B cell (primary cell): ENCODE data around the gene ABCG1. TPM values are rescaled to one million over a fixed set of nuclear protein-coding genes. Genes with fewer than 3 reads are reported as not detected.

Experiments
- ATAC-seq: fragments of 200-7000 bp; cut with Tn5 transposase; one replicate; pipeline ENCODE4 v1.10.0; 2021; ENCODE audit warnings: low read depth, mild to moderate bottlenecking, moderate number of reproducible peaks, moderate library complexity
- CTCF ChIA-PET: fragments of 350-600 bp; sonication (Branson Sonifier 250); formaldehyde crosslinking; loops from one replicate; lab custom pipeline; 2021; ENCODE audit warnings: antibody characterized with exemption, inconsistent platforms; lab: Charles Lee
- POLR2A ChIA-PET: fragments of 350-600 bp; sonication (Branson Sonifier 250); formaldehyde crosslinking; loops from one replicate; lab custom pipeline; 2021; ENCODE audit warnings: antibody characterized with exemption; lab: Charles Lee
- DNase-seq: peaks from one replicate; pipeline ENCODE4 v3.0.0; 2013
- H2AFZ ChIP-seq: 2 replicates; pipeline ENCODE4 v1.6.1; 2012; ENCODE audit warnings: mild to moderate bottlenecking, low read depth, low read length; ENCODE audit not compliant: insufficient read depth, poor library complexity, severe bottlenecking
- H3K27ac ChIP-seq, 2 donors: 1 replicate in 1 of 2; 2 replicates in 1 of 2; pipeline ENCODE4 v1.5.1; 2012 to 2013; ENCODE audit warnings: low read length in 2 of 2, mild to moderate bottlenecking in 2 of 2, moderate library complexity in 1 of 2
- H3K27me3 ChIP-seq, 4 experiments: fragments of 200-600 bp in 1 of 4; sonication (generic) in 1 of 4; replicated peaks in 1 of 4; 1 replicate in 2 of 4; 2 replicates in 2 of 4; pipeline versions ENCODE4 v1.6.1 to v1.7.0; 2013 to 2016; ENCODE audit warnings: low read length in 3 of 4, mild to moderate bottlenecking in 2 of 4, mixed read lengths in 1 of 4, moderate library complexity in 1 of 4; ENCODE audit not compliant: insufficient read depth in 4 of 4, control insufficient read depth in 3 of 4; ENCODE audit errors: control extremely low read depth in 1 of 4
- H3K36me3 ChIP-seq, 2 experiments: replicated peaks in 1 of 2; 1 replicate in 1 of 2; 2 replicates in 1 of 2; pipeline versions ENCODE4 v1.6.1 to v1.7.1; 2013; ENCODE audit warnings: low read length in 1 of 2; ENCODE audit not compliant: insufficient read depth in 2 of 2, control insufficient read depth in 1 of 2; ENCODE audit errors: control extremely low read depth in 1 of 2, extremely low read depth in 1 of 2
- H3K4me1 ChIP-seq, 2 donors: fragments of 200-600 bp in 1 of 2; sonication (generic) in 1 of 2; 1 replicate in 1 of 2; 2 replicates in 1 of 2; pipeline versions ENCODE4 v1.5.1 to v1.6.1; 2013 to 2017; ENCODE audit warnings: low read length in 2 of 2; ENCODE audit not compliant: control insufficient read depth in 2 of 2, insufficient read depth in 2 of 2
- H3K4me2 ChIP-seq: replicated peaks from 2 replicates; pipeline ENCODE3; 2012; ENCODE audit warnings: mild to moderate bottlenecking, low read depth, low read length; ENCODE audit not compliant: poor library complexity, severe bottlenecking
- H3K4me3 ChIP-seq, 5 experiments: fragments of 200-600 bp in 1 of 5; sonication (generic) in 1 of 5; 1 replicate in 3 of 5; 2 replicates in 2 of 5; pipeline versions ENCODE4 v1.5.1 to v1.7.0; 2011 to 2016; ENCODE audit warnings: low read length in 4 of 5, mild to moderate bottlenecking in 4 of 5, low read depth in 2 of 5, control low read depth in 1 of 5, moderate library complexity in 1 of 5; ENCODE audit not compliant: insufficient read depth in 1 of 5; ENCODE audit errors: control extremely low read depth in 1 of 5, extremely low read depth in 1 of 5
- H3K79me2 ChIP-seq: fragments of 200-600 bp; sonication (generic); one replicate; pipeline ENCODE4 v1.6.0; 2016; ENCODE audit warnings: low read length; ENCODE audit not compliant: control insufficient read depth, insufficient read depth
- H3K9ac ChIP-seq: fragments of 200-600 bp; sonication (generic); 2 replicates; pipeline ENCODE4 v1.6.1; 2017; ENCODE audit warnings: mild to moderate bottlenecking, low read length, moderate library complexity
- H3K9me3 ChIP-seq, 3 donors: one replicate each; pipeline versions ENCODE4 v1.6.1 to v1.7.1; 2013; ENCODE audit warnings: low read length in 2 of 3; ENCODE audit not compliant: control insufficient read depth in 2 of 3, insufficient read depth in 1 of 3; ENCODE audit errors: control extremely low read depth in 1 of 3
- H4K20me1 ChIP-seq: 2 replicates; pipeline ENCODE4 v1.6.0; 2012; ENCODE audit warnings: mild to moderate bottlenecking, low read length; ENCODE audit not compliant: insufficient read depth, control insufficient read depth, poor library complexity, severe bottlenecking
- H3K27ac Mint-ChIP-seq: one replicate; pipeline ENCODE4 v1.8.0; 2021; ENCODE audit warnings: mixed read lengths
- H3K27me3 Mint-ChIP-seq: one replicate; pipeline ENCODE4 v1.8.0; 2021; ENCODE audit warnings: mixed read lengths
- H3K4me1 Mint-ChIP-seq: one replicate; pipeline ENCODE4 v1.8.0; 2021; ENCODE audit warnings: mixed read lengths
- H3K4me3 Mint-ChIP-seq: one replicate; pipeline ENCODE4 v1.8.0; 2021; ENCODE audit warnings: mixed read lengths
- H3K9me3 Mint-ChIP-seq: one replicate; pipeline ENCODE4 v1.8.0; 2022; ENCODE audit warnings: mixed read lengths; ENCODE audit not compliant: insufficient read depth
- CTCF ChIP-seq: fragments of 200-600 bp; IDR thresholded peaks from one replicate; pipeline ENCODE4 v1.8.0; 2022; ENCODE audit warnings: antibody characterized with exemption, mild to moderate bottlenecking
- EZH2 ChIP-seq: IDR thresholded peaks from 2 replicates; pipeline ENCODE4 v1.6.1; 2012; ENCODE audit warnings: borderline replicate concordance, low read depth, mild to moderate bottlenecking, moderate library complexity, low read length; ENCODE audit not compliant: insufficient read depth, poor library complexity, severe bottlenecking
- WGBS: methylation state at CpG from one replicate; pipeline ENCODE4 v1.1.5; 2013; ENCODE audit warnings: missing lambda C conversion rate; ENCODE audit not compliant: insufficient coverage; 5-methylcytosine and 5-hydroxymethylcytosine counted together
- intact Hi-C: fragments of 100-400 bp; cut with micrococcal nuclease; formaldehyde crosslinking; loops from one replicate; pipeline ENCODE4 v1.10.0; 2022
- polyA plus RNA-seq: library from polyadenylated mRNA; depleted of rRNA; stranded (reverse); fragments of >200 nt; gene quantifications from 2 replicates; pipeline ENCODE4 v1.2.3, GENCODE V29; 2012
- total RNA-seq, 2 donors: library from RNA; stranded (reverse); fragments of 120-200 nt in 1 of 2; gene quantifications; 1 replicate in 1 of 2; 2 replicates in 1 of 2; pipeline versions ENCODE4 v1.2.3 to v1.2.4, GENCODE V29; 2013 to 2022

The ABCG1 gene
- total and polyA plus RNA-seq, 2 donors (not counting 1 experiment from before 2014, with no cell fraction given) = 8.7 to 27.5 TPM

GRCh38 chr21:42282021-42282420, 63.1 kb downstream of the ABCG1 start:
- H3K4me3 ChIP-seq = no peak overlapping the region
- intact Hi-C loops = no loop called here
- H2AFZ ChIP-seq = no peak overlapping the region
- H3K27ac ChIP-seq = no peak overlapping the region
- H3K36me3 ChIP-seq = peaks cover 1 to 60% of the 10 kb centered on the region in 2 experiments
- TF ChIP-seq EZH2 (no peak), CTCF (no peak)
- no peak overlapping the region for H3K27ac Mint-ChIP-seq
- H3K9me3 Mint-ChIP-seq = no peaks in the 10 kb centered on the region
- no peak overlapping the region for H3K4me2 ChIP-seq
- WGBS = 95% methylated on average over 18 of the region's 18 CpGs
- peaks cover 20% of the 10 kb centered on the region for H3K4me1 Mint-ChIP-seq
- H3K4me3 Mint-ChIP-seq = no peak overlapping the region
- ChIA-PET CTCF (interaction anchor here (0.6 kb wide), 1 partner anchor 32 kb away, joined by 3 read pairs; no protein-coding TSS in a partner anchor), POLR2A (no interaction called here)
- ATAC-seq (no peak), DNase-seq (no peak)
- no peak overlapping the region for H3K9ac ChIP-seq
- H4K20me1 ChIP-seq = peaks cover 14% of the 10 kb centered on the region
- no peaks in the 10 kb centered on the region for H3K9me3 ChIP-seq
- H3K27me3 Mint-ChIP-seq = no peaks in the 10 kb centered on the region
- H3K79me2 ChIP-seq = no peaks in the 10 kb centered on the region
- H3K4me1 ChIP-seq = peaks cover 15 to 22% of the 10 kb centered on the region in 2 donors
- no peaks in the 10 kb centered on the region for H3K27me3 ChIP-seq

GRCh38 chr21:42282715-42283114, 63.8 kb downstream of the ABCG1 start:
- no peak overlapping the region for H3K4me3 Mint-ChIP-seq
- DNase-seq = no peak

More at GRCh38 chr21:42282715-42283114, 63.8 kb downstream of the ABCG1 start:
- no peak for ATAC-seq
- no peak overlapping the region for H3K27ac ChIP-seq
- peaks cover 11% of the 10 kb centered on the region for H4K20me1 ChIP-seq
- no peaks in the 10 kb centered on the region for H3K79me2 ChIP-seq
- no peaks in the 10 kb centered on the region for H3K9me3 ChIP-seq
- H2AFZ ChIP-seq = no peak overlapping the region
- H3K4me1 ChIP-seq = peaks cover 15 to 22% of the 10 kb centered on the region in 2 donors
- intact Hi-C loops = no loop called here
- WGBS = 98% methylated on average over 12 of the region's 12 CpGs
- H3K9ac ChIP-seq = no peak overlapping the region
- Mint-ChIP-seq H3K27me3 (no peaks in the 10 kb centered on the region), H3K27ac (no peak overlapping the region), H3K9me3 (no peaks in the 10 kb centered on the region), H3K4me1 (peaks cover 20% of the 10 kb centered on the region)
- no peak overlapping the region for H3K4me3 ChIP-seq
- no peaks in the 10 kb centered on the region for H3K27me3 ChIP-seq
- H3K36me3 ChIP-seq = peaks cover 1 to 63% of the 10 kb centered on the region in 2 experiments
- ChIA-PET CTCF (no interaction called here), POLR2A (interaction anchor here (0.7 kb wide), 1 partner anchor 14 kb away, joined by 4 read pairs; no protein-coding TSS in a partner anchor)
- no peak overlapping the region for H3K4me2 ChIP-seq
- TF ChIP-seq EZH2 = no peak
- TF ChIP-seq CTCF = no peak
